Endothelial cell of umbilical vein (primary cell): ENCODE results near the gene THAP3. TPM values are rescaled to one million over a fixed set of nuclear protein-coding genes. Genes with fewer than 3 reads are reported as not detected.

ENCODE experiments used
- BruUV-seq: library from RNA; stranded (reverse); fragments of 400-500 nt; replicated peaks from 2 replicates; lab custom pipeline; 2021; lab: Mats Ljungman, UMichigan
- CTCF ChIA-PET: fragments of 300-600, 350-600 bp; sonication (Branson Sonifier 250); formaldehyde crosslinking; loops from one replicate; lab custom pipeline; 2021; ENCODE audit warnings: antibody characterized with exemption, inconsistent platforms; lab: Charles Lee
- POLR2A ChIA-PET: fragments of 300-600, 350-600 bp; sonication (Branson Sonifier 250); formaldehyde crosslinking; loops from one replicate; lab custom pipeline; 2021; ENCODE audit warnings: antibody characterized with exemption, inconsistent platforms; lab: Charles Lee
- DNase-seq: peaks from one replicate; pipeline ENCODE4 v3.0.0-alpha.2; 2011; ENCODE audit warnings: low read depth, low spot score
- FAIRE-seq: peaks from 2 replicates; lab custom pipeline; 2011; peaks lifted over from hg19 to GRCh38; lab: Jason Lieb, UNC
- H2AFZ ChIP-seq: 2 replicates; pipeline ENCODE4 v1.6.0; 2012; ENCODE audit warnings: low read depth, low read length, control low read depth, inconsistent platforms
- H3K27ac ChIP-seq: 2 replicates; pipeline ENCODE4 v1.5.1; 2011; ENCODE audit warnings: low read depth, mild to moderate bottlenecking, control low read depth, low read length, moderate library complexity; ENCODE audit not compliant: insufficient read depth
- H3K27me3 ChIP-seq, 2 experiments: 2 replicates each; pipeline versions ENCODE4 v1.6.0 to v1.6.1; 2011; ENCODE audit warnings: low read length in 2 of 2, mixed read lengths in 1 of 2; ENCODE audit not compliant: control insufficient read depth in 2 of 2, insufficient read depth in 2 of 2
- H3K36me3 ChIP-seq, 2 experiments: 2 replicates in 1 of 2; 3 replicates in 1 of 2; pipeline ENCODE4 v1.5.1; 2011; ENCODE audit warnings: low read length in 2 of 2, mild to moderate bottlenecking in 1 of 2, moderate library complexity in 1 of 2; ENCODE audit not compliant: control insufficient read depth in 2 of 2, insufficient read depth in 2 of 2; ENCODE audit errors: extremely low read depth in 1 of 2
- H3K4me1 ChIP-seq: 3 replicates; pipeline ENCODE4 v1.5.1; 2011; ENCODE audit warnings: mild to moderate bottlenecking, low read length; ENCODE audit not compliant: control insufficient read depth, insufficient read depth; ENCODE audit errors: extremely low read depth
- H3K4me2 ChIP-seq: 2 replicates; pipeline ENCODE4 v1.6.1; 2011; ENCODE audit warnings: low read length, control low read depth, mixed read lengths; ENCODE audit not compliant: insufficient read depth
- H3K4me3 ChIP-seq, 3 experiments: fragments of 200-600 bp in 1 of 3; sonication (generic), shearing (Covaris generic) in 1 of 3; replicated peaks in 1 of 3; 2 replicates each; pipeline ENCODE4 v1.5.1; 2011 to 2016; ENCODE audit warnings: control low read depth in 3 of 3, low read length in 3 of 3, mild to moderate bottlenecking in 2 of 3, inconsistent platforms in 1 of 3, low read depth in 1 of 3, moderate library complexity in 1 of 3; ENCODE audit not compliant: insufficient read depth in 1 of 3
- H3K79me2 ChIP-seq: 2 replicates; pipeline ENCODE4 v1.6.0; 2012; ENCODE audit warnings: low read length, inconsistent platforms; ENCODE audit not compliant: control insufficient read depth, insufficient read depth
- H3K9ac ChIP-seq: replicated peaks from 2 replicates; pipeline ENCODE3; 2011; ENCODE audit warnings: low read length, control low read depth; ENCODE audit not compliant: insufficient read depth; ENCODE audit errors: extremely low read depth
- H3K9me1 ChIP-seq: replicated peaks from 3 replicates; pipeline ENCODE4 v1.6.0; 2011; ENCODE audit warnings: mild to moderate bottlenecking, low read length; ENCODE audit not compliant: control insufficient read depth, insufficient read depth; ENCODE audit errors: extremely low read depth
- H3K9me3 ChIP-seq: replicated peaks from 2 replicates; pipeline ENCODE4 v1.5.1; 2012; ENCODE audit warnings: low read length, inconsistent platforms; ENCODE audit not compliant: control insufficient read depth, insufficient read depth
- H4K20me1 ChIP-seq: replicated peaks from 2 replicates; pipeline ENCODE3; 2011; ENCODE audit warnings: mild to moderate bottlenecking, low read length; ENCODE audit not compliant: control insufficient read depth, insufficient read depth; ENCODE audit errors: extremely low read depth
- EZH2 ChIP-seq: IDR thresholded peaks from 2 replicates; pipeline ENCODE4 v1.6.1; 2012; ENCODE audit warnings: borderline replicate concordance, low read depth, mild to moderate bottlenecking, moderate library complexity, low read length, inconsistent platforms; ENCODE audit not compliant: severe bottlenecking
- FOS ChIP-seq: IDR thresholded peaks from 2 replicates; pipeline ENCODE4 v1.6.1; 2011; ENCODE audit warnings: mild to moderate bottlenecking, low read length, moderate library complexity, borderline replicate concordance; ENCODE audit not compliant: insufficient read depth
- GATA2 ChIP-seq: IDR thresholded peaks from 2 replicates; pipeline ENCODE4 v1.7.0; 2011; ENCODE audit warnings: low read depth, mild to moderate bottlenecking, moderate library complexity, mixed read lengths, low read length; ENCODE audit not compliant: insufficient read length, insufficient read depth
- JUN ChIP-seq: IDR thresholded peaks from 2 replicates; pipeline ENCODE4 v1.6.1; 2011; ENCODE audit warnings: borderline replicate concordance, low read depth; ENCODE audit not compliant: insufficient read length, insufficient read depth
- MAX ChIP-seq: IDR thresholded peaks from 2 replicates; pipeline ENCODE4 v1.6.1; 2011; ENCODE audit not compliant: insufficient read depth, insufficient read length
- MYC ChIP-seq: IDR thresholded peaks from one replicate; pipeline ENCODE4 v1.6.1; 2011; ENCODE audit warnings: mild to moderate bottlenecking, low read depth, low read length
- POLR2A ChIP-seq: IDR thresholded peaks from 2 replicates; pipeline ENCODE4 v1.6.1; 2012; ENCODE audit warnings: low read depth, mild to moderate bottlenecking, control low read depth, low read length
- POLR2AphosphoS5 ChIP-seq: IDR thresholded peaks from 2 replicates; pipeline ENCODE4 v1.6.1; 2012; ENCODE audit warnings: low read depth, mild to moderate bottlenecking, control low read depth, low read length, moderate library complexity; ENCODE audit not compliant: insufficient read depth
- dilution Hi-C: fragments of 300-500 bp; cut with MboI; formaldehyde crosslinking; loops from one replicate; pipeline ENCODE4 v1.15.0; 2019; ENCODE audit warnings: low sequenced_read_pairs; ENCODE audit not compliant: extremely low pct_ligation_motif_present
- intact Hi-C: fragments of 100-400 bp; cut with micrococcal nuclease; formaldehyde crosslinking; loops from one replicate; pipeline ENCODE4 v1.10.0; 2022
- polyA plus RNA-seq, 4 experiments: library from polyadenylated mRNA; depleted of rRNA in 3 of 4; stranded (reverse) in 3 of 4; unstranded in 1 of 4; fragments of >200 nt; gene quantifications; 2 replicates each; pipeline versions ENCODE4 v1.2.1 to v1.2.3, GENCODE V29; 2011 to 2012; ENCODE audit warnings: missing spikeins in 1 of 4
- total RNA-seq: library from RNA; stranded (reverse); gene quantifications from 2 replicates; pipeline ENCODE4 v1.2.3, GENCODE V29; 2021
- TF ChIP-seq, protein P1 (sequence below), 2 donors: IDR thresholded peaks; 1 replicate in 1 of 2; 2 replicates in 1 of 2; pipeline ENCODE4 v1.5.1; 2011; ENCODE audit warnings: low read length in 2 of 2, mild to moderate bottlenecking in 2 of 2, moderate library complexity in 2 of 2, control low read depth in 1 of 2, inconsistent platforms in 1 of 2, low read depth in 1 of 2; ENCODE audit not compliant: insufficient read depth in 1 of 2; ENCODE audit errors: extremely low read depth in 1 of 2

THAP3 gene
- total and polyA plus RNA-seq, 2 donors (not counting 3 experiments of a cell fraction or from before 2014, with no cell fraction given) = 11.3 to 16.7 TPM

GRCh38 chr1:6585841-6586240 is 38.8 kb upstream of the THAP3 start:
- ChIA-PET POLR2A (no interaction called here), CTCF (no interaction called here)
- DNase-seq (no peak), FAIRE-seq (no peak)
- Histone ChIP-seq H3K79me2 (peaks cover 5% of the 10 kb centered on the region), H3K36me3 (peaks cover 0 to 14% of the 10 kb centered on the region in 2 experiments), H4K20me1 (no peaks in the 10 kb centered on the region), H3K27me3 (no peaks in the 10 kb centered on the region), H3K9ac (no peak overlapping the region), H3K4me2 (no peak overlapping the region), H3K27ac (no peak overlapping the region), H3K9me3 (no peaks in the 10 kb centered on the region), H2AFZ (no peak overlapping the region), H3K9me1 (no peaks in the 10 kb centered on the region), H3K4me3 (no peak overlapping the region), H3K4me1 (peaks cover 4% of the 10 kb centered on the region)
- no TSS peak for BruUV-seq
- intact Hi-C loops = no loop called here
- dilution Hi-C loops = no loop called here
- TF ChIP-seq, protein P1, sequence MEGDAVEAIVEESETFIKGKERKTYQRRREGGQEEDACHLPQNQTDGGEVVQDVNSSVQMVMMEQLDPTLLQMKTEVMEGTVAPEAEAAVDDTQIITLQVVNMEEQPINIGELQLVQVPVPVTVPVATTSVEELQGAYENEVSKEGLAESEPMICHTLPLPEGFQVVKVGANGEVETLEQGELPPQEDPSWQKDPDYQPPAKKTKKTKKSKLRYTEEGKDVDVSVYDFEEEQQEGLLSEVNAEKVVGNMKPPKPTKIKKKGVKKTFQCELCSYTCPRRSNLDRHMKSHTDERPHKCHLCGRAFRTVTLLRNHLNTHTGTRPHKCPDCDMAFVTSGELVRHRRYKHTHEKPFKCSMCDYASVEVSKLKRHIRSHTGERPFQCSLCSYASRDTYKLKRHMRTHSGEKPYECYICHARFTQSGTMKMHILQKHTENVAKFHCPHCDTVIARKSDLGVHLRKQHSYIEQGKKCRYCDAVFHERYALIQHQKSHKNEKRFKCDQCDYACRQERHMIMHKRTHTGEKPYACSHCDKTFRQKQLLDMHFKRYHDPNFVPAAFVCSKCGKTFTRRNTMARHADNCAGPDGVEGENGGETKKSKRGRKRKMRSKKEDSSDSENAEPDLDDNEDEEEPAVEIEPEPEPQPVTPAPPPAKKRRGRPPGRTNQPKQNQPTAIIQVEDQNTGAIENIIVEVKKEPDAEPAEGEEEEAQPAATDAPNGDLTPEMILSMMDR (IDR thresholded peaks at IDR 0.05; ENCODE audit: extremely low read depth in 1 of 2, insufficient read depth in 1 of 2, low read depth in 1 of 2, low read length in 2 of 2) = no peak
- TF ChIP-seq EZH2 (no peak), POLR2AphosphoS5 (no peak), JUN (no peak), GATA2 (no peak), MYC (no peak), FOS (no peak), POLR2A (no peak), MAX (no peak)
